Lower lobe of right lung (tissue), 2 donors: ENCODE results near the gene KLF11. TPM values are rescaled to one million over a fixed set of nuclear protein-coding genes. Genes with fewer than 3 reads are reported as not detected.

Experiments
- ATAC-seq, 2 donors: fragments of 200-7000 bp; cut with Tn5 transposase; one replicate each; pipeline ENCODE4 v1.9.1; 2020 to 2022; ENCODE audit warnings: mild to moderate bottlenecking in 2 of 2, moderate library complexity in 2 of 2
- DNase-seq: peaks from one replicate; pipeline ENCODE4 v3.0.0-alpha.2; 2020
- H3K27ac ChIP-seq: fragments of 200-600 bp; one replicate; pipeline ENCODE4 v1.8.0; 2022
- H3K27me3 ChIP-seq: fragments of 200-600 bp; one replicate; pipeline ENCODE4 v1.8.0; 2022; ENCODE audit warnings: low read depth
- H3K36me3 ChIP-seq: fragments of 200-600 bp; one replicate; pipeline ENCODE4 v1.8.0; 2022; ENCODE audit warnings: mild to moderate bottlenecking
- H3K4me1 ChIP-seq: fragments of 200-600 bp; one replicate; pipeline ENCODE4 v1.8.0; 2022
- H3K4me3 ChIP-seq: fragments of 200-600 bp; one replicate; pipeline ENCODE4 v1.8.0; 2022; ENCODE audit warnings: mild to moderate bottlenecking
- H3K9me3 ChIP-seq: fragments of 200-600 bp; one replicate; pipeline ENCODE4 v1.8.0; 2022
- CTCF ChIP-seq: fragments of 200-600 bp; IDR thresholded peaks from one replicate; pipeline ENCODE4 v1.8.0; 2022; ENCODE audit warnings: antibody characterized with exemption, mild to moderate bottlenecking
- intact Hi-C: fragments of 100-400 bp; cut with DNase I; formaldehyde crosslinking; loops from one replicate; pipeline ENCODE4 v1.11.0; 2022
- total RNA-seq: library from RNA; stranded (reverse); fragmentation: NEBNext Ultra II Directional; extraction: Animal tissue kit (Norgen Biotek cat#: 25700); gene quantifications from one replicate; pipeline ENCODE4 v1.2.1, GENCODE V29; 2021
- donor health status: DM: no; HTN: yes; CAD: no; lungs with severe emphysema.

Gene KLF11
- total RNA-seq, 1 donor from 2014 or later: 40.8 TPM

- H3K27me3 ChIP-seq: peaks cover 34% of the 10 kb centered on the region
- intact Hi-C loops: no loop called here
- ATAC-seq (no peak), DNase-seq (no peak)
- no peak overlapping the region for H3K4me3 ChIP-seq
- no peak overlapping the region for H3K27ac ChIP-seq
- peaks cover 8% of the 10 kb centered on the region for H3K4me1 ChIP-seq
- no peaks in the 10 kb centered on the region for H3K9me3 ChIP-seq
- no peak for TF ChIP-seq CTCF
- H3K36me3 ChIP-seq: no peaks in the 10 kb centered on the region
Observed at GRCh38 chr2:10075101-10075500, 31.8 kb downstream of the KLF11 start.

- Histone ChIP-seq H3K4me3 (no peak overlapping the region), H3K36me3 (no peaks in the 10 kb centered on the region), H3K27me3 (peaks cover 40% of the 10 kb centered on the region), H3K9me3 (no peaks in the 10 kb centered on the region), H3K27ac (no peak overlapping the region), H3K4me1 (peaks cover 13% of the 10 kb centered on the region)
- DNase-seq (no peak), ATAC-seq (no peak)
- no peak for TF ChIP-seq CTCF
- intact Hi-C loops: no loop called here
Observed at GRCh38 chr2:10075571-10076209, 32.3 kb downstream of the KLF11 start.

GRCh38 chr2:10076511-10076910 is 33.2 kb downstream of the KLF11 start:
- intact Hi-C loops: no loop called here
- ATAC-seq (no peak), DNase-seq (no peak)
- Histone ChIP-seq H3K4me3 (no peak overlapping the region), H3K36me3 (no peaks in the 10 kb centered on the region), H3K27me3 (peaks cover 48% of the 10 kb centered on the region), H3K9me3 (no peaks in the 10 kb centered on the region), H3K27ac (no peak overlapping the region), H3K4me1 (peaks cover 19% of the 10 kb centered on the region)
- TF ChIP-seq CTCF: no peak

GRCh38 chr2:10076988-10077527 is 33.7 kb downstream of the KLF11 start:
- Histone ChIP-seq H3K36me3 (no peaks in the 10 kb centered on the region), H3K4me1 (peaks cover 19% of the 10 kb centered on the region), H3K9me3 (no peaks in the 10 kb centered on the region), H3K27me3 (peaks cover 53% of the 10 kb centered on the region), H3K27ac (no peak overlapping the region), H3K4me3 (no peak overlapping the region)
- no peak for TF ChIP-seq CTCF
- DNase-seq (no peak), ATAC-seq (no peak)
- intact Hi-C loops: no loop called here

- H3K27ac ChIP-seq: no peak overlapping the region
- no peak overlapping the region for H3K4me3 ChIP-seq
- DNase-seq (no peak), ATAC-seq (no peak)
- intact Hi-C loops: no loop called here
- no peaks in the 10 kb centered on the region for H3K9me3 ChIP-seq
- peaks cover 19% of the 10 kb centered on the region for H3K4me1 ChIP-seq
- no peaks in the 10 kb centered on the region for H3K36me3 ChIP-seq
- no peak for TF ChIP-seq CTCF
- H3K27me3 ChIP-seq: peaks cover 62% of the 10 kb centered on the region
Observed at GRCh38 chr2:10078001-10078400, 34.7 kb downstream of the KLF11 start.
